HG03469 (cell line): ENCODE data around the gene IFNW1.
A peak's percentile ranks its signal among the peaks of the same experiment; 100 is the strongest.
"Not testable (repeated sequence)": the region's sequence is repeated elsewhere in the genome, so short reads cannot be mapped to it uniquely, and the experiment has no call there.

ENCODE experiments used
- ATAC-seq: cut with Tn5 transposase; IDR thresholded peaks from one replicate; pipeline ENCODE4 v1.9.1; 2021; ENCODE audit warnings: mild to moderate bottlenecking, moderate library complexity, moderate number of reproducible peaks; ENCODE audit not compliant: unreplicated experiment

Gene IFNW1

DNA sequence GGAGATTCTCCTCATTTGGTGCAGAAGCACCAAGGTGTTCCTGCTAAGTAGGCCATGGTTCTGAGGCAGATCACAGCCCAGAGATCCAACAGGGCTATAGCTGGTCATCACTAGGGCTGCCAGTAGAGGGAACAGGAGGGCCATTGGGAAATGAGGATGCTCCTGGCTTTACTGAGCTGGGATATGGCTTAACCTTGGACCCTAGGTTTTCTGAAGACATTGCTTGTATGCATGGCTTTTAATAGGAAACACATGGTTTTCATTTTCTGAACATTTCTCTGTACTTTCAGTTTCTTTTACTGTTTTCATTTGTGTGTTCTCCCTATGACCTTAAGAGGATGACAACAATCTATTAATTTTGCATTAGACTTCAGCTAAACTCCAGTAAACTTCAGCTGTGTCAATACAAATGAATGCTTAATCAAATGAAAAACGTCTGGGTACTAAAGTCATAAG lies at the start of gene IFNW1:
TSS of gene IFNW1 (minus strand) at position 406 of the 456 bp plus-strand sequence. CDS start at position 144, 262 bp downstream.
- ATAC-seq, result no peak

DNA sequence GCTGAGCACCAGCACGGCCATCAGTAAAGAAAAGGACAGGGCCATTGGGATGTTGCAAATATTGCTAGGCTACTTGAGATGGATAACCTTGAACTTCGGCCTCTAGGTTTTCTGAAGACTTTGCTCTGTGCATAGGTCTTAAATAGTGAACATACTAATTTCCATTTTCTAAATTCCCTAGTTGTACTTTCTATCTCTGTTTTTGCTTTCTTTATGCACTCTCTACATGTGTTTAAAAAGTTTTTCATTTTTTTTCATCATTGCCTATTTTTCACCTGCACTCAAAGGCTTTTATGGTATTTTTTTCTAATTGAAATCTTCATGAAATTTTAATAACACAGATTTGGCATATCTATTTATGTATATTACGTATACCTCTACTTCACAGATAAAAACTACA lies 45.9 kb upstream of the IFNW1 start, which contains the start of gene IFNA4:
TSS of gene IFNA4 (minus strand) at position 101 of the 400 bp plus-strand sequence. CDS start at position 45, 56 bp downstream.
- not testable (repeated sequence) for ATAC-seq

DNA sequence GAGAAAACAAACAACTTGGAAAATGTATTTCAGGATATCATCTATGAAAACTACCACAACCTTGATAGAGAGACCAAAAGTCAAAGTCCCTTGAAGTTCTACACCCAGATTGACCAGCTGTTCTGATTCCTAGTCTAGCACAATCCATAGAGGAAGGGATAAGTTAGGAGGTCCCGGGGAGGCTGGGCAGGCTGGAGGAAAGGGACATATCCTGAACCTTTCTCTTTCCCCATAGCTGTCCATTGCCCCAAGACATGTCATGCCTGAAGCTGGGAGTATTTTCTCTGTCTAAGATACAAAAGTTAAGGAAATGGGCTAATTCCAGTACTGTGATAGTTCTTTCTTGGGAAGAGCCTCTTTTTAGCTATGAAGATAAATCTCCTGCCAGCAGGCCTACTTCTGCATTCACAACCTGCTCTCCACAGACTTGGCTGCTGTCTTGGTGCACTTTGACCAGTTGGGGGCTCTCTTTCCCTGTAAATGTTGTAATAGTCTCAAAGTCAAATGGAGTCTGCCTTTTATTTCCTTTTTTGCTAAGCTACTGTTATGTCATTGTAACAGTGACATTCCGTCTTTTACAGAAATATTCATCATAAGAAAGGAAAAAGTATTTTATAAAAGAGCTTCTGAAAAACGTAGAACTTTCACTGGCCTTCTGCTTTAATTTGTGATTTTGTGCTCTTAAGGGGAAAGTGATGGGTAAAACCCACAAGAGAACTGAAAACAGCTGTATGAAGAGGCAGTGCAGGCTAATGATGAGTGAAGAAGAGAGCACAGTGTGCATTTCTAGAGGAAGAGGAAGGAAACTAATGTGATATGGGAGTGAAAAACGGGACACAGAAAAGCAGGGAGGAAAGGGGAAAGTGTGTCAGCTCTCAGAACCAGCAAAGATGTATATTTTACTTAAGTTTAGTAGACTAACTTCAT lies 41.4 kb upstream of the IFNW1 start:
- peak; percentile 95 for ATAC-seq

DNA sequence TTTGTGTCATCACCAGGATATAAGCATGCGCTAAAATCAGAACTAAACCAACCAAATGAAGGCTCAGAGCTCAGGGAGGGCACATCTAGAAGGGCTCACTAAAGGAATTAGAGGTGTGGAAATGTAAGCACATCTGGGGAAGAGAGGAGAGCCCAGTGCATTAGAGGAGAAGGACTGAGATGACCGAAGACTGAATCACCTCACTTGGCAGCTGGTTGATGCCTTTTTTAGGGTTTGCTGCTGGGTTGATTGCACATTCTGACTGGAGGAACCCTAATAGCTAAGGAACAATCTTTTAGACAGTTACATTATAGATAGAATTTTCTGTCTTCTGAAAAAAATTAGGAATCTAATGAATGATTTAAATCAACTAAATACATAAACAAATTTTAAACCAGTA lies 33.0 kb upstream of the IFNW1 start:
- no peak for ATAC-seq

DNA sequence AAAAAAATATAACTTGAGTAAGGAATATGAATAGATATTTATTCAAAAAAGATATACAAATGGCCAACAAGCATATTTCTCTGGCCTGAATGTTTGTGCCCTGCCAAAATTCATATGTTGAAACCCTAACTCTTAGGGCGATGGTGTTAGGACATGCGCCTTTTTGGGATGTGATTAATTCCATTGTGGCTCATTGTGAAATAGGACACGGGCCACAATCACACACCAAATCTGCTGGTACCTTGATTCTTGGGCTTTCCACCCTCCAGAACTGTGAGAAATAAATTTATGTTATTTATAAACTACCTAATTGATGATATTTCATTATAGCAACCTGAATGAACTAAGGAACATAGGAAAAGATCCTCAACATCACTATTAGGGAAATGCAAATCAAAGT lies 30.5 kb upstream of the IFNW1 start:
- no peak for ATAC-seq

DNA sequence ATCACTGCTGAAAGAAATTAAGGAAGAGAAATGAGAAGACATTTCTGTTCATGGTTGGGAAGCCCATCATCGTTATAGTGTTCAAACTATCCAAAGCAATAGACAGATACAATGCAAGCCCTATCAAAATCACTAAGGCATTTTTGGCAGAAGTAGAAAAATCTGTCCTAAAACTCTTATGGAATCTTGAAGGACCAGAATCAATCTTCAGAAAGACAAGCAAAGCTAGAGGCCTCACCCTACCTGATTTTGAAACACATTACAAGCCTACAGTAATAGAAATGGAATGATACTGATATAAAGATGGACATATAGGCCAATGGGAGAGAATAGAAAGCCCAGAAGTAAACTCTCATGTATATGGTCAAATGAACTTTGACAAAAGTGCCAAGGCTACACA lies 29.7 kb upstream of the IFNW1 start:
- ATAC-seq, result no peak

DNA sequence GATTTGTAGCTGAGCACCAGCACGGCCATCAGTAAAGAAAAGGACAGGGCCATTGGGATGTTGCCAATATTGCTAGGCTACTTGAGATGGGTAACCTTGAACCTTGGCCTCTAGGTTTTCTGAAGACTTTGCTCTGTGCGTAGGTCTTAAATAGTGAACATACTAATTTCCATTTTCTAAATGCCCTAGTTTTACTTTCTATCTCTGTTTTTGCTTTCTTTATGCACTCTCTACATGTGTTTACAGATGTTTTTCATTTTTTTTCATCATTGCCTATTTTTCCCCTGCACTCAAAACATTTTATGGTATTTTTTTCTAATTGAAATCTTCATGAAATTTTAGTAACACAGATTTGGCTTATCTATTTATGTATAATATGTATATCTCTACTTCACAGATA lies 24.9 kb upstream of the IFNW1 start, which contains the start of gene IFNA21:
TSS of gene IFNA21 (minus strand) at position 101 of the 400 bp plus-strand sequence. CDS start at position 53, 48 bp downstream.
- not testable (repeated sequence) for ATAC-seq

DNA sequence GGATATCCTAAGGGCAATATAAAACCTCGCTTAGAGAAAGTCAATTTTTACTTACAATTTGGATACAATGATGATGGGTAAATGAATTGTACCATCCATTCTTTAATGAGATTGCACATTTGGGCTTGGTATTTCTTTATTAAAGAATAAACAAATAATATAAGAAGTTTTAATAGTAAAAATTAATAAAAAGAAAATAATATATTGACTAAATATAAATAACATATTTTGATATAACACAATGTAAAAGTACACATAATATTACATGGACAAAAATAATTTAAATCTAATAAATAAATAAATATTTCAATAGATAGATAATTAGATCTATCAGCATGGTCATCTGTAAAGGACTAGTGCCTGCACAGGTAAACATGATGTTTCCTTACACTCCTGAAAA lies 23.9 kb upstream of the IFNW1 start:
- no peak for ATAC-seq

DNA sequence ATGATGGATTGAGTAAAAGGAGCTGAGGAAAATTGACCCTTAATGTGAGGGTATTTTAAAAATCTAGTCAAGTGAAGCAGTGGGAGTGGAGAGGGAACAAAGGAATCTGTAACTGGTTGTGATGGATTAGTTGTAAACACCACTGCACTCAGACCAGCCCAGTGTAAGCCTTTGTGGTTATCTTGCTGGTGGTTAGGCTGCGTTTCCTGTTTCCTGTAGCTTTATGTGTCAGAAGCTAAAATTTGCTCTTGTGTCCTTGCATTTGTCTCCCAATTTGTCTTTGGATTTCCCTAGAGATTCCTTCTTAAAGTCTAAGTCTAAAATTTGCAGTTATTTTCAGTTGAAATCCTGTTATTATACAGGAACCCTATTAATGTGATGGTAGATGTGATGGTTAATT lies 18.5 kb upstream of the IFNW1 start:
- ATAC-seq, result peak; percentile 93

DNA sequence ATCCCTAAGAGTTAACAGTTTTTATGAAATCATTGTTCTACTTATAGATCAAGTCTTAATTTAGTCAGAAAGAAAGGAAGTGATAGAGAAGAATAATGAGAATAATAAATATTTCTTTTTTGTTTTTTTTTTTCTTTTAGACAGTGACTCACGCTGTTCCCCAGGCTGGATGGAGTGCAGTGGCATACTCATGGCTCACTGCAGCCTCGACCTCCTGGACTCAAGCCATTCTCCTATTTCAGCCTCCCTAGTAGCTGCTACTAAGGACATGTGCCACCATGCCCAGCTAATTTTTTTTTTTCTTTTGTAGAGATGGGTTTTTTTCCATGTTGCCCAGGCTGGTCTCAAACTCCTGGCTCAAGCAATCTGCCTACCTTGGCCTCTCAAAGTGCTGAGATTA lies 13.9 kb upstream of the IFNW1 start:
- no peak for ATAC-seq

DNA sequence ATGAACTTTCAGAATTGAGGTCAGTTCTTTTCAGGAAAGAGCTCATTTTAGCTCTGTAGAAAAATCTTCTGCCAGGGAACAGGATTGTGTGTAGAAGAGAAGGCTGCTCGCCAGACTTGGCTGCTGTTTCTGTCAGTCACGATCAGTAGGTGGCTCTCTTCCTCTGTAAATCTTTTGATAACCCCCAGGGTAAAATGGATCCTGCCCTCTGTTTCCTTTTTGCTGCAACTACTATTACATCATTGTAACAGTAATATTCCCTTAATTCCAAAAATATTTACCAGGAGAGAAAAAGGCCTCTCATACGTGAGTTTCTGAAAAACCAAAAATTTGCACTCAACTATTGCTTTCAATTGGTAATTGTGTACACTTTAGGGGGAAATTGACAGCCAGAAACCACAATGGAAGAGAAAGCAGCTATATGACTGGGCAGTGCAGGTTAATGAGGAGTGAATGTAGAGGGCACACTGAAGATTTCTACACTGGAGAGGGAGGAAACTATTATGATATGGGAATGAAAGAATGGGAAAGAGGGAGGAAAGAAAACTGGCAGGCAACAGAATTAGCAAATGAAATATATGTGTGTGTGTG lies 12.5 kb upstream of the IFNW1 start:
- peak; percentile 61 for ATAC-seq

DNA sequence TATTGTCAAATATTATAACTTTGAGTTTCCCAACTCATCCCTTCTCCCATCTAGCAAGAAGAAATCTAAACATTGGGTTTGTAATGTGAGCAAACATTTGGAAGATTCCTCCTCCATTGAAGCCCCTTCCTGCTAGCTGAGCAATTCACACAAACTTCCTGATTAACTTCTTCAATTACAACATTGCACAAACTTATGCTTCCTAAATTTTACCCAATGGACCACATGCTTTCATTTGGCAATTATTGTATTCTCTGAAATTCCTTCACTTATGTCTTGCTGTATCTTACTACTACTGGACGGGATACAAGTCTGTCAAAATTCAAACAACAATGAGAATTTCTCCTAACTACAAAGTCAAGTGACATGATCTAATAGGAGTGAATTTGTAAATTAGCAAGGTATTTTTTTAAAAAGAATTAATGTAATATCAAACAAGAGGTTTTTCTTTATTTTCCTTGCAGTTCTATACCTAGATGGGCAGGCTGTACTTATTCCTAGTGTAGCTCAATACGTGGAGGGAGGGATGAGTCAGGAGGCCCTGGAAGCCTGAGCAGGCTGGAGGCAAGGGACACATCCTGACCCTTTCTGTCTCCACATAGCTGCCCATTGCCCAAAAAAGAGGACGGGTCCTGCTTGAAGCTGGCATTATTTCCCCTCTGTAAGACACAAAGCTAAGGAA lies 11.8 kb upstream of the IFNW1 start:
- ATAC-seq, result no peak

DNA sequence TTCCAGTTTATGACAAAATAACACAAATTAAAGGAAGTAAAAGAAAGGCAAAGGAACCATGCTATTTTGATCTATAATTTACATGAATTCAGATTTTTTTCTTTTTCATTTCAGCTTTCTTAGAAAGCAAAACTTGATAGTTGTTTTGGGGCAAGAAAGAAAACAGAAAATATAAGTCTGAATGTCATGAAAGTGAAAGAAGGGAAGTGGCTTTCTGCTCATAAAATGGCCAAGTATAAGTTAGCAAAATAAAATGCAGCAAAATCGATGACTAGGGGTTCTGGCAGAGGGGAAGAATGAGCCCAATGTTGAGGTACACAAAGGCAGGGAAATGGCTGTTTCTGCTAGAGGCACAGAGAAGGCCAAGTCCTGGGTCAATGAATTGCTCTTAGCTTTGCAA lies 3.0 kb upstream of the IFNW1 start:
- ATAC-seq, result peak; percentile 51

DNA sequence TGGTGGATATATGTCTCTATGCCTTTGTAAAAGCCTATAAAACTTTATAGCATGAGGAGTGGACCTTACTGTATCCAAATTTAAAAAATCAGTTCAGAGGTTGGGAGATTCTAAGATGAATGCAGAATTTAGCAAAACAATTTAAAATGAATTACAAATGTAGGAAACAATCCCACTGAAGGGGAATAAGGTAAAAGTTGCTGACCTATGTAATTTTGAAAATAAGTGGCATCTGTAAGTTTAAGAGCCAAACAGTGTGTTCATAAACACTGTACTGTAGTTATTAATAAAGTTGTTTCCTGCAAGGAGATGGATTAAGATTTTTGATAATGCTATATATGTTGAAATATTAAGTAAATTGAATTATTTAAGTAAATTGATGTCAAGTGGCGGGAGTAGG lies 4.6 kb downstream of the IFNW1 start:
- no peak for ATAC-seq

DNA sequence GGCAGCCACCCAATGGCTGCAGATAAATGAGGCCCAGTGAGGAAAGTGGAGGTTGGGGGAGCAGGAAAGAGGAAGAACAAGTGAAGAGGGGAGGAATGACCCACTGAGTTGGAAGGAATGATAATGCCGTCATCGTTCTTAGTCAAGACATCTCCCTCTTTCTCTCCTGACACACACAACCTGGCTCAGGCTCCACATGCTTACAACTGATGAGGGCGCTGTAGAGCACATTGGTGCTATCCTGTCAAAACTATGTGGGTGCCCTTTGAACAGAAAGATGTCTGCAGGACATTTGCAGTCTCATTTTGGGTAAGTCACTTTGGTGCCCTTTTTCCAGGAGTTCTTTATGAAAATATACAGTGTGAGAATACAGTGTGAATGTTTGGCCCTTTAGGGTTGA lies 5.9 kb downstream of the IFNW1 start:
- no peak for ATAC-seq

DNA sequence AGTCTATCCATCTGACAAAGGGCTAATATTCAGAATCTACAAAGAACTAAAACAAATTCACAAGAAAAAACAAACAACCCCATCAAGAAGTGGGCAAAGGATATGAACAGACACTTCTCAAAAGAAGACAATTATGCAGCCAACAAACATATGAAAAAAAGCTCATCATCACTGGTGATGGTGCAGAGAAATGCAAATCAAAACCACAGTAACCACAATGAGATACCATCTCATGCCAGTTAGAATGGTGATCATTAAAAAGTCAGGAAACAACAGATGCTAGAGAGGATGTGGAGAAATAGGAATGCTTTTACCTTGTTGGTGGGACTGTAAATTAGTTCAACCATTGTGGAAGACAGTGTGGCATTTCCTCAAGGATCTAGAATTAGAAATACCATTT lies 13.4 kb downstream of the IFNW1 start:
- ATAC-seq, result not testable (repeated sequence)

DNA sequence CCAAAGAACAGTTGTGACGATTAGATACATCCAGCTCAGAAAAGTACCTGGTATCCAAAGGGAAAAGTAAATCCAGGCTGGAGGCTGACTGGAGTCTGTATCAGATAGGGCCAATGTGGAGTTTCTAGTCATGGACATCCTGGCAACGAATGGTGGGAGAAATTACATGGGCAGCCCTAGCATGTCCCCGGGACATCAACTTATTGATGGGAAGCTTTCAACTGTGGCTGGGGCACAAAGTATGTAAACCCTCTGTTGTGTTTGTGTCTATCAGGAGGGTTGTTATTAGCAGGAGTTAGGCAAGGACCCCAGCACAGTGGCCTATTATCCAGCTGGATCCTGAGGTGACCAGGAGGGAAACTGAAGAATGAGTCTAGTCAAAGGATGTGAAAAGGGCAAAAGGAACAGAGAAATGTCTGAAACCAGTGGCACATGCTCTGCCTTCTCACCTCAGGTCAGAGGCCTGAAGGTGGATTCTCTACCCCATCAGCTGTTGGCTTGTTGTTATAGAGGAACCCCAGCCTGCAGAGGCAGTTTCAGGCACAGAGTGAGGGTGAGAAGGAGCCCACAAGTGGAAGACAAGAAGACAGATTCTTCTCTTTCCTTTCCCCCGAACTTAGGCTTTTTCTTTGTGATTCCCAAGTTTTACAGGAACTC lies 19.9 kb downstream of the IFNW1 start:
- peak; percentile 98 for ATAC-seq

DNA sequence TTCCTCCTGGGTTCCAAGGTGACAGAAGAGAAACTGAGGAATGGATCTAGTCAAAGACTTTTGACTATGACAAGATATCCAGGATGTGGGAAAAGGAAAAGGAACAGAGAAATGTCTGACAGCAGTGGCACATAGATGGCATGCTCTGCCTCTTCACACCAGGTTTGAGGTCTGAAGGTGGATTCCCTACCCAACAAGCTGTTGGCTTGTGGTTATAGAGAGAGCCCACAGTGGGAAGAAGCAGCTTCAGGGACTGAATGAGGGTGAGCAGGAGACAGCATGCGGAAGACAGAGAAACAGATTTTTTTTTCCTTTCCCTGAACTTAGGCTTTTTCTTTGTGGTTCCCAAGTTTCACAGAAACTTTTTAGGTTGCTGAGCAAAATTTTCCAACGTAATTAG lies 20.6 kb downstream of the IFNW1 start:
- ATAC-seq, result no peak

DNA sequence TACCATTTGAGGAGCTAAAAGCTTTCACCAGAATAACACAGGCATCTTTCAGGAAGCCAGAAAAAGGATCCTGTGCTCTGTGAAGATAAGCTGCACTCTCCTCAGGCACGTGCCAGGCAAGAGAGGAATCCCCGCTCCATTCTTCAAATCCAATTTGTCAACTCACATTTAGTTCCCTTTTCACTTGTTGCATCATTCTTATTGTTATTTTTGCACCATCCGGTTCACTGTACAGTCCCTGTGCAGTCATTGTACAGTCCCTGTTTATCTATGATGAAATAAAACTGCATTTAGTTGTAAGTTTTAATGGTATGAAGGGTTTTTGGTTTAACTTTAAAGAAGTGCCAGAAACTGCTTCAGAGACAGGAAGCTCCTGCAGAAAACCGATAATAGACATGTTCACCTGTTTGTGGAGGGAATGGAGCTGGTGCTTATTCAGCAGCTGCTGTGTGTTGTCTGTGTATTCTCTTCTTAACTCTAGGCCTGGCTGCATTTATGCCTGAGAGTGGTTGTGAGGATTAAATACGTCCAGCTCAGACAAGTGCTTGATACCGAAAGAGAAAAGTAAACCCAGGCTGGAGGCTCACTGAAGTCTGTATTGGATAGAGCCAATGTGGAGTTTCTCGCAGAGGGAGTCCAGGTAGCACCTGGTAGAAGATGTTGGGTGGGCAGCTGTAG lies 22.4 kb downstream of the IFNW1 start:
- ATAC-seq, result no peak

DNA sequence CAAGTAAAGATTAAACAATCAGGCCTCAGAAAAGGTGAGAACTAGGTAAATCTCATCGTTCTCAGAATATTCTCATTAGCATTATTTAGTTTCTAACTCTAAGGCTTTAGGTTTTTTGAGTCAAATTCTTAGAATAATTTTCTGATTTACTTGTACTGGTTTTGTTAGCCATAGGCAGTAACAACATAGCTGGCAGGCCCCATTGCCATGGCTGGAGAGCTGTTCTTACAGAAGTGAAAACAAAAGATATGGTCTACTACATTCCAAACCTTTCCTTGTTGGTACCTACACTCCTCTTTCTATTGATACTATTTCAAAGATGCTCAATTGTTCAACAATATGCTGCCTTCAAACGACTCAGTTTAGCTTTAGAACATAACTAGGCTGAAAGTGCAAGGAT lies 27.3 kb downstream of the IFNW1 start:
- no peak for ATAC-seq
